CD4-positive, alpha-beta T cell treated with Interleukin-2 at 100 ng/mL for 4 hours (primary cell): ENCODE measurements around the gene CISH.
A peak's percentile ranks its signal among the peaks of the same experiment; 100 is the strongest.

ENCODE experiments used
- DNase-seq: peaks from one replicate; pipeline ENCODE4 v3.0.0-alpha.2; 2020; ENCODE audit warnings: low spot score

CISH gene, protein sequence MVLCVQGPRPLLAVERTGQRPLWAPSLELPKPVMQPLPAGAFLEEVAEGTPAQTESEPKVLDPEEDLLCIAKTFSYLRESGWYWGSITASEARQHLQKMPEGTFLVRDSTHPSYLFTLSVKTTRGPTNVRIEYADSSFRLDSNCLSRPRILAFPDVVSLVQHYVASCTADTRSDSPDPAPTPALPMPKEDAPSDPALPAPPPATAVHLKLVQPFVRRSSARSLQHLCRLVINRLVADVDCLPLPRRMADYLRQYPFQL

DNA sequence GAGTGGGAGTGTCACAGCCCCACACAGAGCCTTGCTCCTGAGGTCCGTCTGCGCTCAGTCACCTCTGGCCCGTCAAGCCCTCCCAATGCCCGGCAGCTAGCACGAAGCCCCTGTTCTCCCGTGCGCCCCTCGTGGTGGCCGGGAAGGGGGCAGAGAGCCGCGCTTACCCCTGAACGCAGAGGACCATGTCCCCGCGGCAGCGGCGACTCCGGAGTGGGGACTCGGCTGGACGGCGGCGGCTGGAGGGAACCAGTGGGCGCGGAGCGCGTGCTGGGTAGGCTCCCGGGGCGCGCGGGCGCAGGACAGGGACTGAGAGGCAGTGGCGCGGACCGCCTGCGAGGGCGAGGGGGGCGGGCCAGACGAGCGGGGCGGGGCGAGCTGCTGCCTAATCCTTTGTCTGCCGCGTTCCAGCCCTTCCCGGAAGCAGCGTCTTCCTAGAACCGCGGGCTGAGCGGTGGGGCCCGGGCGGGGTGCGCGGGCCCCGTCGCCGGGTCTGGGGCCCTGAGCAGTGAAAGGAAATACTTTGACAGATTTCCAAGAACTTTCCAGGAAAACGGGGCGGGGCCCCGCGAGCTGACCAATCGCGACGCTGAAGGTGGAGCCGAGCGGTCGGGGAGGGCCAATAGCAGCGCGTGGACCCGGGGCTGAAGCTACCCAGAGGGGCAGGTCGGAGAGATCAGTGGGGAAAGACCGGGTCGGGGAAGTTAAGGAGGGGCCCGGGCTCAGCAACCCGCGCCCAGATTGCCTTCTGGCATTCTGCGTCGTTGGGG lies at the start of gene CISH:
CISH (minus strand) TSS at position 311 of the 770 bp plus-strand sequence; CDS start at position 187, 124 bp downstream.
- DNase-seq: peak; percentile 100

DNA sequence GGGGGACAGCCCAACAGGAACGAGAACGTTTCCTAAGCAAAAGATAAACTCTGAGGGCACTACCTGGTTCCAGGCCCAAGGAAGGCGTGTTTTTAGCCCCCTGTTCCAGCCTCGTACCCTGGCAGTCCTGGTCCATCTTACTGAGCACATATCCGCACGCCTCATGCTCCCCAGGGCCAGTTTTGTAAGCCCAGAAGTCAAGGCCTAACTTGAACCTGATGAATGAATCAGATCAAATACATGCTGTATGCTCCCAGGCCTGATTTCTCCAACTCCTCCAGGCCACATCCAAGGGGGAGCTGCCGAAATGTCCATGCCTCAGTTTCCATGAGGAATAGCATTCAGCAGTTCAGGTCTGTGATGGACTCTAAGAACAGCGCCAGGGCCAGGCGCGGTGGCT lies 48.8 kb upstream of the CISH start:
- no peak for DNase-seq

DNA sequence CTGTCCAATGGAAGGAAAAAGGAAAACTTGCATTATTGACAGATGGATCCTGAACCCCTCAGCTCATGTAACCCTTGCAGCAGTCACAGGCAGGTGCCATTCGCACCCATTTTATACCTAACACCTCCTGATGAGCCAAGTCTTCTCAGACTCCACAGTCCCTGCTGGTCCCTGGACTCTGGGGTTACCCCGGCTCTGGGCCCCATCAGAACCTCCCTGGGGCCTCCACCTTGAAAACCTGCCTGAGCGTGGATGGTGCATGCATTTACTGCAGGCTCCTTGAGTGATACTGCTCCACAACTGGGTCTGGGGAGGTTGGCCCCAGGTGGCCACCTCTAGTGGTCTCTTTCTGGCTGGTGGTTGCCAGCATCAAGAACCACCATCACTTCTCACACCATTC lies 47.3 kb upstream of the CISH start:
- no peak for DNase-seq

DNA sequence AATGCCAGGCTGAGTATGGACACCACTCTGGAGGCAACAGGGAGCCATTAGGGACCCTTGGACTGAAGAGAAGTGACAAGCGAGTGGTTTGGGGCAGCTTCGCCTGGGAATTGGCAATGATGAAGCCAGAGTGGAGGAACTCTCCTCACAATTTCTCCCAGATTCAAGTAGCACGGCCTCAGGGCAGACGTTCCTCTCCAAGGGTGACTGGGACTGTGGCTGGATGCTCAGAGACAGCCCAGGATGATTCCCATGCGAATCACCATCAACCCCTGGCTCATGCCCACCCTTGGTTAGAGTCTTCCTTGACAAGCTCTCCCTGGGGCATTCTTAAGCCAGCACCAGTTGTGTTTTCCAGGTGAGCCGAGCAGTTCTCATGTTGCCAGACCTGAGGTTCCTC lies 46.8 kb upstream of the CISH start:
- no peak for DNase-seq

DNA sequence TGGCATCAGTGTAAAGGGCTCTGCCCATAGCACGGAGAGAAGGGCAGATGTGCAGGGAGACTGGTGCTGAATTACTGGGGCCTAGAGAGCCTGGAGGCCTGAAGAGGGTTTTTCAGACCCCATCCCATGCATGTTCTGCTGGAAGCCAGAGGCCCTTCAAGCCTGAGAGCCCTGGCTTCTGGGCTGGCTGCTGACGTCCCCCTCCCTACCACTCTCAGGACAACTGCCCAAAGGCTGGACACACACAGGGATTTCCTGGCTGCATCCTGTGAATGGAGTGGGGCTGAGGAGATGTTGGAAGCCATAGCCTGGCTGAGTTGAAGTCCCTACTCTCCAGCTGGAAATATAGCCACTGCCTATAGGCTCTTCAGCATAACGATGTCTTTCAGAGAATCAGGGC lies 46.2 kb upstream of the CISH start:
- DNase-seq: no peak

DNA sequence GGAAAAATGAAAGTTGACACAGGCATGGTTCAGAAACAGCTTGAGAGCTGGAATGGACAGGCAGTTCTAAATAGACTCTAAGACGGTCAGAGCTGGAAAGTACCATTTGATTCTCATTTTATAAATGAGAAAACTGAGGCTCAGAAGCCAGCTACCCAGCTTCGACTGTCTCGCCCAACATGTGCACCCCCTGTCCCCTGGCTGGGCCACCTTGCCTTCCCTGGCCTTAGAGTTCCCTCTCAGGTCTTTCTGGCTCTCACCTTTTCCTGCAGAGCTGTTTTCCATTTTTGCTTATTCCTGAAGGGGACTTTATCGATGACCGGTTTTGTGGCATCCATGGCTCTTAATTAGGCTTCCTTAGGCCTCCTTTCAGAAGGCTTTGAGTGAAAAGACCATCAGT lies 45.8 kb upstream of the CISH start:
- no peak for DNase-seq

DNA sequence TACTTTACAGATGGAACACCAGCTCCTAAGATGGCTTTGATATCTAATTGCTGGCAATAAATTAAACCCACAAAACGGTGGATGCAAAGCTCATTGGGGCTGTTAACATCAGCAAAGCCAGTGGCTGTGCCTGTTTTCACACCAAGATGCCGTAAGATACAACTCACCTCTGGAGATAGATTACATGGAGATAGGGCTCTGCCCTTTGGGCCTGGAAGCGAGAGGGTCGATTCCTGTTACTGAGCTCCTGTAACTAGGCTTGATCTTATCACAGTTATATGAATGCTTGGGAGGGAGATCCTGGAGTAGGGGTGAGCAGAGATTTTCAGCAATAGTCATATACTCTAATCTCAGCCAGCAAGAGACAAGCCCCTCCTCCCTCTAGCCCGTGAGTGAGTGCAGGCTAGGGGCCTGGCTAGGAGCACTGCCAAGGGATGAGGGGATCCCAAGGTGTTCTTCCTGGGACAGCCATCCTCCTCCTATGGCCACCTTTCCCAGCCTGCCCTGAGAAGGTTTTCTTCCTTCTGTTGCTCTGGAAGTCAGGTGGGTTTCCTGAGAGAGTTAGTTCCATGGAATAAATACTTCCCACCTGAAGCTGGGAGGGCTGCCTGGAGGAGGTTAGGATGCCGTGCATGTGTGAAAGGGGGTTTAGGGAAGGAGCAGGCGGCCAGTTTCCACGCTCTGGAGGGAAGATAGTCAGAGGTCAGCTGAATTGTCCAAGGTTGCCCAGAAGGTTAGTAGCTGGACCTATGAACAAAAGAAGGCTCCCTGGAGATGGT lies 45.0 kb upstream of the CISH start:
- DNase-seq: no peak

DNA sequence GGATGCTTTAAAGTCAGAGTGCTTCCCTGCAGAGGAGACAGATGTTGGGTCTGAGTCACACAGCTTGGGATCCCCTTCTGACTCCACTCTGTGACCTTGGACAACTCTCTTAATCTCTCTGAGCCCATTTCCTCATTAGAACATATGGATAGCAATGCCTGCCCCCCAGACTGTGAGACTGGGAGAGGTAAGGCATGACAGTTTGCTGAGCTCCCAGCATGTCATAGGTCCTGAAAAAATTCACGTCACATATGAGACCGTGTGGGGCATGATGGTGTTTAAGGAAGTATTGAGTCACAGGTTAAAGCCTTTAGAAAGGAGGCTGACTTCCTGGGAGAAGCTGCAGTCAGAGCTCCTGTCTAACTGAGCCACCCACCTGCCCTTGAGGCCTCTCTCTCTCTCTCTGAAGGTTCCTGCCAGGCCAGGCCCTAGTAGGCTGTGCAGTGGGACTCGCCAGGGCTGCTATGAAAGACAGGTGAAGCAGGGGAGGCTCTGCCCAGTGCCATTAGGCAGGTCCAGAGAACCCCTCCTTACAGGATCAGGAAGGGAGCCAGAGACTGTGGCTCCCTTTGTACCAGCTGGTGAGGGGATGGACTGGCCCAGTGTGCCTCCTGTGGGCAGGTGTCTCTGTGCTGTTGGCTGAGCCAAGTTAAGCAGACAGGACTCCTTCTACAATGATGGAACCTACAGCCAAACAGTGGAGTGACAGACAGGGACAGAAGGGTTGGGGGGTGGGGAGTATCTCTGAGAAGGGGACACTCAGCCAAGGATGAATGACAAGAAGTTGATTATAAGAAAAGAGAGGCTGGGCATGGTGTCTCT lies 43.6 kb upstream of the CISH start:
- no peak for DNase-seq

DNA sequence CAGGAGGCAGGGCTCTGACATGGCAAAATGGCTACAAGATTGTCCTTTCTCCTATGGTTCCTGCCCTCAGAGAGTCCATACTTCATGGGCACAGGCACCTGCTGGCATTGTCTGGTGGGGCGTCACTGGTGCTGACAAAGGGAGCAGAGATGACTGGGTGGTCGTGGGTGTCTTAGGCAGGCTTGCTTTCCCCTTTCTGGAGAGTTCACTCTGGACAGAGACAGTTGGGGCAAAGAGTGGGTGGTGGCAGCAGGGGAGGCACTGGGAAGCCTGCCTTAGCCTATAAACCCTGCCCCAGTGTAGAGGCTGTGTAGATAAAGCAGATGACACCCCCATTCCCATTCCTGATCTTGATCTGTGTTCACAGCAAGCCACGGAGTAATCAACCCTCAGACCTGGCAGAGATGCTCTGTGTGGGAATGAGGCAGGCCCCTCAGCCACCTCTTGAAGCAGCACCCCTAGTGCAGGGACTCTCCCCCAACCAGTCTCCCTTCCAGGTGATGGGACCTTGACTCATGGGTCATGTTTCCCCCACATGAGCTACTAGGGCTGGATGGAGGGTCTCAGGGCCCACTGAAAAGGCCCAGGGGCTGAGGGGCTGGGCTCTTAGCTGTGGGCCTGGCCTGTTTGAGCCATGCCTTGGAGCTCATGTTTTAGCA lies 42.5 kb upstream of the CISH start:
- no peak for DNase-seq

DNA sequence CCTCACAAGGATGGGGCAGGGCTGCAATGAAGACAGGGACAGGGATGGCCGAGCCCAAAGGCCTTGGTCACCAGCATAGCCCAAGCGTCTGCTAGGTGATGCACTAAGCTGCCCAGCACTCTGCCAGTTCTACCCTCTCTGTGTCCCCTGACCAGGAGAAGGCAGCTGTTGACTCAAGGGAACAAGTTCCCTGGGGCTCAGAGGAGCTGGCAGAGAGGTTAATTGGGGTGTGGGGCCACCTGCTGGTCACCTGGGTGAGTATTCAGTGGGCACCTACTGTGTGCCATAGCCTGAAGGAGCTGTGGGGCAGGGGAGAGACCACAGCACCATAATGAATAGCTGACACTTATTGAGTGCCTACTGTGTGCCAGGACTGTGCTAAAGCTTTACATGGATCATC lies 41.1 kb upstream of the CISH start:
- peak; percentile 53 for DNase-seq

DNA sequence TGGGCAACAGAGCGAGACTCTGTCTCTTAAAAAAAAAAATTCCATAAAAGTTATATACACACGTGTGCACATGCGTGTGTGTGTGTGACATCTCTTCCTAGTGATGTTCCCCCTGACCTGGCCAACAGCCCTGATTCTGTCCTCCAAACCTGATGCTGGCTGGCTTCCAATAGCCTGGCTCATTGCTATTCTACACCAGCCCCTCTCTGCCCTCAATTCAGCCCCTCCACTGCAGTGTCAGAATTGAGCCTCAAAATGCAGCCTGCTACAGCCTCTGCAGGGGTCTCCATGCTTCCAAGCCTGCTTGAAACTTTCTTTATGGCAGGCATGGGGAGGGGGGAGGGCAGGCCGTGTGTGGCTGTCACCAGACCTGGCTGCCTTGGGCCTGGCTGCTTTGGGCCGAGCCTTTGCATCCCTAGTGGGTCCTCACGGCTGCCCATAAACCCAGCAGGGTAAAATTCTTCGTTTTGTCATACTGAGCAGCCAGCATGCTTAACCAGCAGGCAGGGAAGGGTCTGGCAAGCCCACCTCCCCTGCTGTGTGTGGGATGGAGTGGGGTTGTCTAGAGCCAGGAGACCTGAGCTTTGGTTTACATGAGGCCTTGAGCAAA lies 40.5 kb upstream of the CISH start:
- DNase-seq: no peak

DNA sequence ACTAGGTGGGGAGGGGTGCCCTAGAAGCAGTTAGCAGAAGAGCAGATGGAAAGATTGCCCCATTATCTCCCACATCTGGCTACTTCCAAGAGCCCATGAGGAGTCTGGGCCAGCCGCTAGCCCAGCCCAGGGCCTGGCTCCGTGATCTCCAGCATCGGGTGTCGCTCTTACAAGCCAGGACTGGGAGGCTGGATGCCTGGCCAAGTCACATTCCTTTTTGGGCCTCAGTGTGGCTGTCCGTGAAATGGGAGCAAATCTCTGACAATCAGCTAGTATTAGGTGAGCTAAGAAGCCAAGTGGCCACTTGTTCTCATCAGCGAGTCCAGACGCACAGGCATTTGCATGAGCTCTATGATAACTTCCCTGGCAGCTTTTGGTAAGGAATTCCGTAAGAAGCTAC lies 39.9 kb upstream of the CISH start:
- no peak for DNase-seq

DNA sequence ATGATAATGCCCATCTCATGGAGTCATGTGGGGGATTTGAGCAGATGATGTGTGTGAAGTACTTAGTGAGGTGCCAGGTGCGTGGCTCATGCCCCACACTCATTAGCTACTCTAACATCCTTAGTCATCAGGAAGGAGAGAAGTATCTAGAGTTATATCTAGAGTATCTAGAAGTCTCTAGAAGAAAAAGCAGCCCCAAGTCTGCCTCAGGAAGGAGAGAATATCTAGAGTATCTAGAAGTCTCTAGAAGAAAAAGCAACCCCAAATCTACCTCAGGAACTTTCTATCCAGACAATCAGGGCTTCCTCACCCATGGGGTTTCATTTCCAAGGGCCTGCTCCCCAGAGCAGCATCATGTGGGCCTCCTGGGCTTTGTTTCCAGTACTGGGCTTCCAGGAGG lies 38.4 kb upstream of the CISH start:
- DNase-seq: no peak

DNA sequence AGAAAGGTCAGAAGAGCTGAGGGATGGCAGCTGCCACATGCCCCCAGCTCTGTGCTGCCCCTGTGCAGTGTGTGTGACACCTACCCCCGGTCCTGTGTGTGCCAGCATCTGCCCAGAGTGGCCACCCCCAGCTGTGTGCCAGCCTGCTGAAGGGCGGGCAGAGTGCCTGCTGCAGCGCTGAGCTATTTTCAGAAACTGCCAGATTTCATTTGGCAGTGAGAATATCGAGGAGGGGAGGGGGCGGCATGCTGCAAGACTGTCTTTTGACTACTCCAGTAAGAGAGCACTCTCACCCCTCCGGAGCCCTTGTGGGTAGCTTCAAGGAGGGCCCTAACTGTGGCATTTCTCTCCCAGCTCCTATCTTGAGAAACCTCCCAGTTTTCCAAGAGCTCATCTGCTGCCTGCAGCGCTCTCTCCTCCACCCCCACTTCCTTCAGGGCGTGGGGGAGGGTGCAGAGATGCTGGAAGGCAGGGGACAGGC lies 37.9 kb upstream of the CISH start:
- no peak for DNase-seq

DNA sequence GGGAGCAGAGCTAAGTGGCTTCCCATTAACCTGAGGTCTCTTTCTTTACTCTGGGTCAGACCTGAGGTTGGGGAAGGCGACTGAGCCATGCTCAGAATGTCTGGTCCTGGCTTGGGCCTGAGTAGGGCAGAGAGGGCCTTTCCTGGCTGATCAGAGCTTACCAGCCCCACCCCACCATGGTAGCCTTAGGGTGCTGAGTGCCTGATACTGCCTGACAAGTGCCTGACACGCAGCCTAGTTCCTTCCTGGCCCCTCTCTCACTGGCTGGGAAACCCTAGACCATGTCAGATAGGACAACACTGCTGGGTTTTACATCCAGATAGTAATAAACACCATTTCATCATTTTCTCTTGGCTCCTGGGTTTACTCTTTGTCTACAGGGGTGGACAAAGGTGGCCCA lies 37.4 kb upstream of the CISH start:
- no peak for DNase-seq

DNA sequence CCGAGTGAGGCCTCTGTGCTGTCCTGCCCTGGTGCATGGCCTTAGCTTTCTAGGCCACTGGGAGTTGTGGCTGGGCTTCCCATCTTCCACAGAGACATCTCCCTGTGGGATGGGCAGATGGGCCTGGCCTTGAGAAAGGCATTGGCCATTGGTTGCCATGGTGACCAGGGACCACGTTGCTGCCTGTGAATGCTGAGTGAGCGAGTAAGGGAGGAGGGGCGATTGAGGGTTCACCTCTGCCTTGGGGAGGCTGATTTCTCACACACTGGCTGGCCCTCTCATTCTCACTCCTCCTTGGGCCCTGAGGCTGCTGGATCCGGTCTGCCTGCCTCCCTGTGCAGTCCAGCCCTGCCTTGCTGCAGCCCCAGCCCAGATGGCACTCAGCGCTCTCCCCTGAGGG lies 36.7 kb upstream of the CISH start:
- no peak for DNase-seq

DNA sequence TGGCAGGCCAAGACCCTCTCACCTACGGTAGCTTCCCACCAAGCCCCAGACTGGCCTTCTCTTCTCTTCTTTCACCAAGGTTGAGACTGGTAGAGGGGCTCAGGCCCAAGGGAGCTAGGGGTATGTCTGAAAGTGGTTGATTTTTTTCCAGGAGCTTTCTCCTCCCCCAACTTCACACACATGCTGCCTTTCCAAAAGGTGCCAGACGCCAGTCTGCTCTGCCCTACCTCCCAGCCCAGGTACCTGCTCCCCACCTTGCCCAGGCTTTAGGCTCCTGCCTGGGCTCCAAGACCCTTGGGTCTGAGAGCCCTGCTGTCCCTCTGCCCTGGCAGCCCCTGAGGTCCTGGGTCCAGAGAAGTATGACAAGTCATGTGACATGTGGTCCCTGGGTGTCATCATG lies 33.8 kb upstream of the CISH start:
- DNase-seq: no peak

DNA sequence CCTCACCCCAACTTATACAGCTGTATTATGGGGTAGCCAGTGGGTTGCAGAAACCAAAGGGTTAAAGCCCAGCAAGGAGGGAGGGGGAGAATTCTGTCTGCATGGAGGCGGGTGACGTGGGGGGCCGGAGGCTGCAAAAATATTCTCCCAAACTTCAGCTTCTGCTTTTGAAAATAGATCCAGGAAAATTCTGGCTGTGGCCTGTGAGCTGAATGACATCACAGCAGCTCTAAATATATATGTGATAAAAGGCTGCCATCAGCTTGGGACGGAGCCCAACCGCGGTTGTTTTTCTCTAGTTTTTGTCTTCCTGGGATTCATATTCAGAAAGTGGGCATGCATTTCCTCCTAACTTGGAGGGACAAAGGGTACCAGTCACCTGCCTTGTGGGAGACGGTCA lies 33.0 kb upstream of the CISH start:
- no peak for DNase-seq

DNA sequence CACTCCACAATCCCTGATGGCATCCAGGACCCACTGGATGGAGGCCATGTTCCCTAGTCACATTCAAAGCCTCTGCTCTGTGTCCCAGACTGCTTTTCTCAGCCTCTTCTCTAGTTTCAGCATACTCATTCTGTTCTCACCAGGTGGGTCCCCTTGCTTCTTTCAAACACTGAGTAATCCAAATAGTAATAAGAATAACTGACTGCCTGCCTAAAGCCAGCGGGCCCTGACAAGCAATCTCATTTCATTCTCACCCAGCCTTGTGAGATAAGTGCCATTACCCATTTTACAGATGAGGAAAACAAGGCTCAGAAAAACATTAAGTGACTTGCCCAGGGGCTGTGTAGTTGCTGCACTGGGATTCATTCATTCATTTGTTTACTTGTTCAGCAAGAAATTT lies 30.8 kb upstream of the CISH start:
- DNase-seq: no peak

DNA sequence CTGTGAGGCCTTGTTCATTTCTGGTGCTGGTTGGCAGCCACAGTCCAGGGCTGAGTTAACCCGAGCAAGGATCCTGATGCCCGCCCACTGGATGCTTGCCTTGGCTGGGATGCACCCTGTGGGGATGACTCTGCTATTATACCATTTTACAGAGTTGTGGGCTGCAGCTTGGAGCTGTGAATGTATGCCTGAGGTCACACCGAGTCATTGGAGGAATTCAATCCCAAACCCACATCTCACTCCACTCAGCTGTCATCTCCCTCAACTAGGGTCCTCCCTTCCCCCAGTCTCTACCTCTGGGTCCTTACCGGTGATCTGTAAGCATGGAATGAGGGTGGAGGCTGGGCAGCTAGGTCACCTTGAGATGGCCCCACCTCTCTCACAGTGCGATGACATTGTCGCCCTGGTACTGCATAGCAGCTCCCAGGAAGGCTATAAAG lies 27.5 kb upstream of the CISH start:
- no peak for DNase-seq

DNA sequence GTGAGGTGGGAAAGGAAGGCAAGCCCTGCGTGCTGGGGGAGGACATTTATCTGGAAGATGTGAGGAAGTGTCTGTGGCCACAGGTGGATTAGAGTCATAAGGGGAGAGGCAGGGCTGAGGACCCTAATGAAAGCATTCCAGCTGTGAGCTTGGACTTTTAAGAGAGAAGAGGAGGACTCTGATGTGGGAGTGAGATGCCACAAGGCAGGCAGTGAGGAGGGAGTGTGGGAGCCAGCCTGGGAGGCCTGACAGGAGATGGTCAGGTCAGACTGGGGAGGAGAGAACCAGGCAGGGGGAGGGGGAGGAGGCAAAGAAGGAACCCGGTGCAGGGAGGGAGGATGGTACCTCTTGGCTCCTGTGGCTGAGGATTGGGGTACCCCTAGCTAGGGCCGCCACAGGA lies 26.4 kb upstream of the CISH start:
- DNase-seq: no peak
